Endothelial cell of umbilical vein (primary cell): ENCODE measurements around the gene TMEM18. TPM values are rescaled to one million over a fixed set of nuclear protein-coding genes. Genes with fewer than 3 reads are reported as not detected.

Experiments used
- BruUV-seq: library from RNA; stranded (reverse); fragments of 400-500 nt; replicated peaks from 2 replicates; lab custom pipeline; 2021; lab: Mats Ljungman, UMichigan
- CTCF ChIA-PET: fragments of 300-600, 350-600 bp; sonication (Branson Sonifier 250); formaldehyde crosslinking; loops from one replicate; lab custom pipeline; 2021; ENCODE audit warnings: antibody characterized with exemption, inconsistent platforms; lab: Charles Lee
- POLR2A ChIA-PET: fragments of 300-600, 350-600 bp; sonication (Branson Sonifier 250); formaldehyde crosslinking; loops from one replicate; lab custom pipeline; 2021; ENCODE audit warnings: antibody characterized with exemption, inconsistent platforms; lab: Charles Lee
- DNase-seq: peaks from one replicate; pipeline ENCODE4 v3.0.0-alpha.2; 2011; ENCODE audit warnings: low read depth, low spot score
- FAIRE-seq: peaks from 2 replicates; lab custom pipeline; 2011; peaks lifted over from hg19 to GRCh38; lab: Jason Lieb, UNC
- H2AFZ ChIP-seq: 2 replicates; pipeline ENCODE4 v1.6.0; 2012; ENCODE audit warnings: low read depth, low read length, control low read depth, inconsistent platforms
- H3K27ac ChIP-seq: 2 replicates; pipeline ENCODE4 v1.5.1; 2011; ENCODE audit warnings: low read depth, mild to moderate bottlenecking, control low read depth, low read length, moderate library complexity; ENCODE audit not compliant: insufficient read depth
- H3K27me3 ChIP-seq, 2 experiments: 2 replicates each; pipeline versions ENCODE4 v1.6.0 to v1.6.1; 2011; ENCODE audit warnings: low read length in 2 of 2, mixed read lengths in 1 of 2; ENCODE audit not compliant: control insufficient read depth in 2 of 2, insufficient read depth in 2 of 2
- H3K36me3 ChIP-seq, 2 experiments: 2 replicates in 1 of 2; 3 replicates in 1 of 2; pipeline ENCODE4 v1.5.1; 2011; ENCODE audit warnings: low read length in 2 of 2, mild to moderate bottlenecking in 1 of 2, moderate library complexity in 1 of 2; ENCODE audit not compliant: control insufficient read depth in 2 of 2, insufficient read depth in 2 of 2; ENCODE audit errors: extremely low read depth in 1 of 2
- H3K4me1 ChIP-seq: 3 replicates; pipeline ENCODE4 v1.5.1; 2011; ENCODE audit warnings: mild to moderate bottlenecking, low read length; ENCODE audit not compliant: control insufficient read depth, insufficient read depth; ENCODE audit errors: extremely low read depth
- H3K4me2 ChIP-seq: 2 replicates; pipeline ENCODE4 v1.6.1; 2011; ENCODE audit warnings: low read length, control low read depth, mixed read lengths; ENCODE audit not compliant: insufficient read depth
- H3K4me3 ChIP-seq, 3 experiments: fragments of 200-600 bp in 1 of 3; sonication (generic), shearing (Covaris generic) in 1 of 3; replicated peaks in 1 of 3; 2 replicates each; pipeline ENCODE4 v1.5.1; 2011 to 2016; ENCODE audit warnings: control low read depth in 3 of 3, low read length in 3 of 3, mild to moderate bottlenecking in 2 of 3, inconsistent platforms in 1 of 3, low read depth in 1 of 3, moderate library complexity in 1 of 3; ENCODE audit not compliant: insufficient read depth in 1 of 3
- H3K79me2 ChIP-seq: 2 replicates; pipeline ENCODE4 v1.6.0; 2012; ENCODE audit warnings: low read length, inconsistent platforms; ENCODE audit not compliant: control insufficient read depth, insufficient read depth
- H3K9ac ChIP-seq: replicated peaks from 2 replicates; pipeline ENCODE3; 2011; ENCODE audit warnings: low read length, control low read depth; ENCODE audit not compliant: insufficient read depth; ENCODE audit errors: extremely low read depth
- H3K9me1 ChIP-seq: replicated peaks from 3 replicates; pipeline ENCODE4 v1.6.0; 2011; ENCODE audit warnings: mild to moderate bottlenecking, low read length; ENCODE audit not compliant: control insufficient read depth, insufficient read depth; ENCODE audit errors: extremely low read depth
- H3K9me3 ChIP-seq: replicated peaks from 2 replicates; pipeline ENCODE4 v1.5.1; 2012; ENCODE audit warnings: low read length, inconsistent platforms; ENCODE audit not compliant: control insufficient read depth, insufficient read depth
- H4K20me1 ChIP-seq: replicated peaks from 2 replicates; pipeline ENCODE3; 2011; ENCODE audit warnings: mild to moderate bottlenecking, low read length; ENCODE audit not compliant: control insufficient read depth, insufficient read depth; ENCODE audit errors: extremely low read depth
- EZH2 ChIP-seq: IDR thresholded peaks from 2 replicates; pipeline ENCODE4 v1.6.1; 2012; ENCODE audit warnings: borderline replicate concordance, low read depth, mild to moderate bottlenecking, moderate library complexity, low read length, inconsistent platforms; ENCODE audit not compliant: severe bottlenecking
- FOS ChIP-seq: IDR thresholded peaks from 2 replicates; pipeline ENCODE4 v1.6.1; 2011; ENCODE audit warnings: mild to moderate bottlenecking, low read length, moderate library complexity, borderline replicate concordance; ENCODE audit not compliant: insufficient read depth
- GATA2 ChIP-seq: IDR thresholded peaks from 2 replicates; pipeline ENCODE4 v1.7.0; 2011; ENCODE audit warnings: low read depth, mild to moderate bottlenecking, moderate library complexity, mixed read lengths, low read length; ENCODE audit not compliant: insufficient read length, insufficient read depth
- JUN ChIP-seq: IDR thresholded peaks from 2 replicates; pipeline ENCODE4 v1.6.1; 2011; ENCODE audit warnings: borderline replicate concordance, low read depth; ENCODE audit not compliant: insufficient read length, insufficient read depth
- MYC ChIP-seq: IDR thresholded peaks from one replicate; pipeline ENCODE4 v1.6.1; 2011; ENCODE audit warnings: mild to moderate bottlenecking, low read depth, low read length
- POLR2A ChIP-seq: IDR thresholded peaks from 2 replicates; pipeline ENCODE4 v1.6.1; 2012; ENCODE audit warnings: low read depth, mild to moderate bottlenecking, control low read depth, low read length
- POLR2AphosphoS5 ChIP-seq: IDR thresholded peaks from 2 replicates; pipeline ENCODE4 v1.6.1; 2012; ENCODE audit warnings: low read depth, mild to moderate bottlenecking, control low read depth, low read length, moderate library complexity; ENCODE audit not compliant: insufficient read depth
- dilution Hi-C: fragments of 300-500 bp; cut with MboI; formaldehyde crosslinking; loops from one replicate; pipeline ENCODE4 v1.15.0; 2019; ENCODE audit warnings: low sequenced_read_pairs; ENCODE audit not compliant: extremely low pct_ligation_motif_present
- intact Hi-C: fragments of 100-400 bp; cut with micrococcal nuclease; formaldehyde crosslinking; loops from one replicate; pipeline ENCODE4 v1.10.0; 2022
- polyA plus RNA-seq, 4 experiments: library from polyadenylated mRNA; depleted of rRNA in 3 of 4; stranded (reverse) in 3 of 4; unstranded in 1 of 4; fragments of >200 nt; gene quantifications; 2 replicates each; pipeline versions ENCODE4 v1.2.1 to v1.2.3, GENCODE V29; 2011 to 2012; ENCODE audit warnings: missing spikeins in 1 of 4
- total RNA-seq: library from RNA; stranded (reverse); gene quantifications from 2 replicates; pipeline ENCODE4 v1.2.3, GENCODE V29; 2021
- TF ChIP-seq, protein P1 (sequence below): IDR thresholded peaks from 2 replicates; pipeline ENCODE4 v1.6.1; 2011; ENCODE audit not compliant: insufficient read depth, insufficient read length
- TF ChIP-seq, protein P2 (sequence below), 2 donors: IDR thresholded peaks; 1 replicate in 1 of 2; 2 replicates in 1 of 2; pipeline ENCODE4 v1.5.1; 2011; ENCODE audit warnings: low read length in 2 of 2, mild to moderate bottlenecking in 2 of 2, moderate library complexity in 2 of 2, control low read depth in 1 of 2, inconsistent platforms in 1 of 2, low read depth in 1 of 2; ENCODE audit not compliant: insufficient read depth in 1 of 2; ENCODE audit errors: extremely low read depth in 1 of 2

TMEM18 gene
- total and polyA plus RNA-seq, 2 donors (not counting 3 experiments of a cell fraction or from before 2014, with no cell fraction given), result 19.1 to 23.1 TPM

DNA sequence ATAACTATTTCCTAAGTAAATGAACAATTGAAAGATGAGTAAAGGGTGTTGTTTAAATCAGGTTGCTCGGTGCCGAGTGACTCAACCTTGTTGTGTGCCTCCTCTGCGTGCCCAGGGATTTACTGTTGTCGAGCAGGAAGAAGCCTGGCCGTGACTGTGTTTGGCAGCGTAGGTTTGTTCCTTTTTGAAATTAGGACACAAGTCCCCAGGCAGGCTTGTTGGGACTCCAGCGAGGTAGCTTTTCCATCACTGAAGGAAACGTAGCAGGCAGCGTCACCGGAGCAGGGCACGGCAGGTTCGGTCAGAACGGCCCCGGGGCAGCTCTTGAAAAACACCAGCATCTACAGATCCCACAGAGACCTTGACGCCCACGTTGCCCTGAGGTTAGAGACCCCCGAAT is 48.6 kb downstream of the TMEM18 start:
- ChIA-PET POLR2A (no interaction called here), CTCF (no interaction called here)
- DNase-seq, result no peak
- no peak overlapping the region for H3K27ac ChIP-seq
- no peak overlapping the region for H3K4me3 ChIP-seq
- H3K9me1 ChIP-seq, result no peaks in the 10 kb centered on the region
- H3K79me2 ChIP-seq, result no peaks in the 10 kb centered on the region
- no peak overlapping the region for H2AFZ ChIP-seq
- FAIRE-seq, result no peak
- TF ChIP-seq FOS, result no peak
- no peak for TF ChIP-seq MYC
- TF ChIP-seq POLR2A, result no peak
- TF ChIP-seq, protein P1, sequence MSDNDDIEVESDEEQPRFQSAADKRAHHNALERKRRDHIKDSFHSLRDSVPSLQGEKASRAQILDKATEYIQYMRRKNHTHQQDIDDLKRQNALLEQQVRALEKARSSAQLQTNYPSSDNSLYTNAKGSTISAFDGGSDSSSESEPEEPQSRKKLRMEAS, result no peak
- no peak for TF ChIP-seq EZH2
- no peak for TF ChIP-seq JUN
- no peak for TF ChIP-seq GATA2
- no peak for TF ChIP-seq POLR2AphosphoS5
- TF ChIP-seq, protein P2, sequence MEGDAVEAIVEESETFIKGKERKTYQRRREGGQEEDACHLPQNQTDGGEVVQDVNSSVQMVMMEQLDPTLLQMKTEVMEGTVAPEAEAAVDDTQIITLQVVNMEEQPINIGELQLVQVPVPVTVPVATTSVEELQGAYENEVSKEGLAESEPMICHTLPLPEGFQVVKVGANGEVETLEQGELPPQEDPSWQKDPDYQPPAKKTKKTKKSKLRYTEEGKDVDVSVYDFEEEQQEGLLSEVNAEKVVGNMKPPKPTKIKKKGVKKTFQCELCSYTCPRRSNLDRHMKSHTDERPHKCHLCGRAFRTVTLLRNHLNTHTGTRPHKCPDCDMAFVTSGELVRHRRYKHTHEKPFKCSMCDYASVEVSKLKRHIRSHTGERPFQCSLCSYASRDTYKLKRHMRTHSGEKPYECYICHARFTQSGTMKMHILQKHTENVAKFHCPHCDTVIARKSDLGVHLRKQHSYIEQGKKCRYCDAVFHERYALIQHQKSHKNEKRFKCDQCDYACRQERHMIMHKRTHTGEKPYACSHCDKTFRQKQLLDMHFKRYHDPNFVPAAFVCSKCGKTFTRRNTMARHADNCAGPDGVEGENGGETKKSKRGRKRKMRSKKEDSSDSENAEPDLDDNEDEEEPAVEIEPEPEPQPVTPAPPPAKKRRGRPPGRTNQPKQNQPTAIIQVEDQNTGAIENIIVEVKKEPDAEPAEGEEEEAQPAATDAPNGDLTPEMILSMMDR (IDR thresholded peaks at IDR 0.05; ENCODE audit: extremely low read depth in 1 of 2, insufficient read depth in 1 of 2, low read depth in 1 of 2, low read length in 2 of 2), result no peak
- no peaks in the 10 kb centered on the region for H4K20me1 ChIP-seq
- H3K9me3 ChIP-seq, result no peaks in the 10 kb centered on the region
- no TSS peak for BruUV-seq
- H3K4me2 ChIP-seq, result no peak overlapping the region
- H3K9ac ChIP-seq, result no peak overlapping the region
- intact Hi-C loops (no loop called here), dilution Hi-C loops (no loop called here)
- H3K4me1 ChIP-seq, result no peaks in the 10 kb centered on the region
- H3K36me3 ChIP-seq, result no peaks in the 10 kb centered on the region
- no peaks in the 10 kb centered on the region for H3K27me3 ChIP-seq
